Large intestine (tissue), 3 donors: Measurements from ENCODE around the gene SNCG. TPM values are rescaled to one million over a fixed set of nuclear protein-coding genes. Genes with fewer than 3 reads are reported as not detected.
"Not testable (repeated sequence)": the region's sequence is repeated elsewhere in the genome, so short reads cannot be mapped to it uniquely, and the experiment has no call there.

Experiments used
- DNase-seq, 2 donors: peaks; one replicate each; pipeline versions ENCODE4 v3.0.0 to v3.0.0-alpha.2; 2013
- H3K27ac ChIP-seq: one replicate; pipeline ENCODE4 v1.5.1; 2013; ENCODE audit warnings: low read length
- H3K27me3 ChIP-seq: 2 replicates; pipeline ENCODE4 v1.6.1; 2013; ENCODE audit warnings: low read length; ENCODE audit not compliant: control insufficient read depth, insufficient read depth
- H3K36me3 ChIP-seq: 2 replicates; pipeline ENCODE4 v1.6.1; 2013; ENCODE audit warnings: low read length; ENCODE audit not compliant: control insufficient read depth, insufficient read depth
- H3K4me1 ChIP-seq: one replicate; pipeline ENCODE4 v1.6.1; 2013; ENCODE audit warnings: low read length; ENCODE audit not compliant: control insufficient read depth, insufficient read depth
- H3K4me3 ChIP-seq: one replicate; pipeline ENCODE4 v1.5.1; 2013; ENCODE audit warnings: low read length
- H3K9me3 ChIP-seq: one replicate; pipeline ENCODE4 v1.6.1; 2013; ENCODE audit warnings: mild to moderate bottlenecking, low read depth, low read length, moderate library complexity; ENCODE audit not compliant: control insufficient read depth
- WGBS: methylation state at CpG from one replicate; pipeline ENCODE4 v1.1.5; 2013; ENCODE audit warnings: low lambda C conversion rate; ENCODE audit not compliant: insufficient coverage; 5-methylcytosine and 5-hydroxymethylcytosine counted together
- polyA plus RNA-seq: library from polyadenylated mRNA; unstranded; fragments of 120-200 nt; gene quantifications from one replicate; pipeline ENCODE4 v1.2.1, GENCODE V29; 2013

SNCG gene
- polyA plus RNA-seq, 1 donor, result 16.6 TPM

- Histone ChIP-seq H3K4me1 (no peaks in the 10 kb centered on the region), H3K36me3 (no peaks in the 10 kb centered on the region), H3K27ac (no peak overlapping the region), H3K9me3 (no peaks in the 10 kb centered on the region), H3K27me3 (peaks cover 1% of the 10 kb centered on the region), H3K4me3 (no peak overlapping the region)
- no peak for DNase-seq
- 60% methylated on average over 1 of the region's 13 CpGs for WGBS
Measured at GRCh38 chr10:86936661-86937501, 21.5 kb upstream of the SNCG start.

GRCh38 chr10:86937502-86938154 lies 20.8 kb upstream of the SNCG start:
- Histone ChIP-seq H3K27ac (no peak overlapping the region), H3K4me1 (peaks cover 3% of the 10 kb centered on the region), H3K36me3 (no peaks in the 10 kb centered on the region), H3K27me3 (peaks cover 7% of the 10 kb centered on the region), H3K4me3 (no peak overlapping the region), H3K9me3 (peaks cover 5% of the 10 kb centered on the region)
- DNase-seq, result no peak
- WGBS, result no CpG with 5 or more reads among the region's 6 CpGs

GRCh38 chr10:86938260-86938659 lies 20.1 kb upstream of the SNCG start:
- Histone ChIP-seq H3K4me1 (peaks cover 3% of the 10 kb centered on the region), H3K9me3 (peaks cover 8% of the 10 kb centered on the region), H3K27ac (no peak overlapping the region), H3K36me3 (no peaks in the 10 kb centered on the region), H3K4me3 (no peak overlapping the region), H3K27me3 (peaks cover 10% of the 10 kb centered on the region)
- DNase-seq, result no peak
- no CpG with 5 or more reads among the region's 2 CpGs for WGBS

GRCh38 chr10:86940076-86940475 lies 18.3 kb upstream of the SNCG start:
- WGBS, result no CpG with 5 or more reads among the region's 16 CpGs
- not testable (repeated sequence) for H3K27ac ChIP-seq, H3K36me3 ChIP-seq, H3K4me1 ChIP-seq, DNase-seq, H3K4me3 ChIP-seq
- H3K9me3 ChIP-seq, result peaks cover 11% of the 10 kb centered on the region
- peaks cover 16% of the 10 kb centered on the region for H3K27me3 ChIP-seq

- H3K9me3 ChIP-seq, result peaks cover 11% of the 10 kb centered on the region
- peaks cover 16% of the 10 kb centered on the region for H3K27me3 ChIP-seq
- DNase-seq, result no peak
- H3K36me3 ChIP-seq, result no peaks in the 10 kb centered on the region
- H3K27ac ChIP-seq, result no peak overlapping the region
- no peak overlapping the region for H3K4me3 ChIP-seq
- H3K4me1 ChIP-seq, result peaks cover 3% of the 10 kb centered on the region
- WGBS, result no CpG with 5 or more reads among the region's 6 CpGs
Measured at GRCh38 chr10:86940677-86941076, 17.7 kb upstream of the SNCG start.

- Histone ChIP-seq H3K27me3 (peaks cover 23% of the 10 kb centered on the region), H3K36me3 (no peaks in the 10 kb centered on the region), H3K4me3 (no peak overlapping the region), H3K9me3 (peaks cover 11% of the 10 kb centered on the region), H3K4me1 (peaks cover 3% of the 10 kb centered on the region), H3K27ac (no peak overlapping the region)
- no peak for DNase-seq
- no CpG with 5 or more reads among the region's 2 CpGs for WGBS
Measured at GRCh38 chr10:86941426-86941825, 17.0 kb upstream of the SNCG start.

- H3K36me3 ChIP-seq, result no peaks in the 10 kb centered on the region
- peaks cover 27% of the 10 kb centered on the region for H3K27me3 ChIP-seq
- H3K27ac ChIP-seq, result no peak overlapping the region
- no peak for DNase-seq
- H3K9me3 ChIP-seq, result peaks cover 11% of the 10 kb centered on the region
- H3K4me3 ChIP-seq, result no peak overlapping the region
- peaks cover 3% of the 10 kb centered on the region for H3K4me1 ChIP-seq
- WGBS, result no CpG with 5 or more reads among the region's 14 CpGs
Measured at GRCh38 chr10:86941991-86942421, 16.4 kb upstream of the SNCG start.

- no peak overlapping the region for H3K27ac ChIP-seq
- H3K4me3 ChIP-seq, result no peak overlapping the region
- H3K36me3 ChIP-seq, result no peaks in the 10 kb centered on the region
- no CpG with 5 or more reads among the region's 94 CpGs for WGBS
- peaks cover 27% of the 10 kb centered on the region for H3K27me3 ChIP-seq
- DNase-seq, result no peak
- H3K9me3 ChIP-seq, result peaks cover 11% of the 10 kb centered on the region
- H3K4me1 ChIP-seq, result peaks cover 3% of the 10 kb centered on the region
Measured at GRCh38 chr10:86942441-86943315, 15.7 kb upstream of the SNCG start.

GRCh38 chr10:86943316-86944030 lies 14.9 kb upstream of the SNCG start:
- Histone ChIP-seq H3K4me3 (no peak overlapping the region), H3K36me3 (no peaks in the 10 kb centered on the region), H3K4me1 (peaks cover 3% of the 10 kb centered on the region), H3K27me3 (peaks cover 27% of the 10 kb centered on the region), H3K27ac (no peak overlapping the region), H3K9me3 (peaks cover 11% of the 10 kb centered on the region)
- no CpG with 5 or more reads among the region's 30 CpGs for WGBS
- DNase-seq, result no peak

- no peak overlapping the region for H3K4me3 ChIP-seq
- peaks cover 11% of the 10 kb centered on the region for H3K9me3 ChIP-seq
- no peaks in the 10 kb centered on the region for H3K36me3 ChIP-seq
- DNase-seq, result no peak
- H3K27me3 ChIP-seq, result peaks cover 27% of the 10 kb centered on the region
- no peak overlapping the region for H3K27ac ChIP-seq
- no CpG with 5 or more reads among the region's 4 CpGs for WGBS
- peaks cover 3% of the 10 kb centered on the region for H3K4me1 ChIP-seq
Measured at GRCh38 chr10:86944031-86944419, 14.4 kb upstream of the SNCG start.
